Activated CD8-positive, alpha-beta T cell treated with anti-CD3 and anti-CD28 coated beads for 36 hours (primary cell): ENCODE results near the gene EID1. TPM values are rescaled to one million over a fixed set of nuclear protein-coding genes. Genes with fewer than 3 reads are reported as not detected.
"Not testable (repeated sequence)": the region's sequence is repeated elsewhere in the genome, so short reads cannot be mapped to it uniquely, and the experiment has no call there.

ENCODE experiments used
- ATAC-seq: fragments of 200-7000 bp; cut with Tn5 transposase; one replicate; pipeline ENCODE4 v1.10.0; 2021; ENCODE audit warnings: mild to moderate bottlenecking, moderate library complexity
- CTCF ChIA-PET: fragments of 350-600 bp; sonication (Branson Sonifier 250); formaldehyde crosslinking; loops from one replicate; lab custom pipeline; 2021; ENCODE audit warnings: antibody characterized with exemption; lab: Charles Lee
- POLR2A ChIA-PET: fragments of 350-600 bp; sonication (Branson Sonifier 250); formaldehyde crosslinking; loops from one replicate; lab custom pipeline; 2021; ENCODE audit warnings: antibody characterized with exemption; lab: Charles Lee
- DNase-seq: peaks from one replicate; pipeline ENCODE4 v3.0.0-alpha.2; 2020
- H3K27ac Mint-ChIP-seq: one replicate; pipeline ENCODE4 v1.8.0; 2021; ENCODE audit warnings: mild to moderate bottlenecking, mixed read lengths
- H3K27me3 Mint-ChIP-seq: one replicate; pipeline ENCODE4 v1.8.0; 2021; ENCODE audit warnings: mixed read lengths
- H3K36me3 Mint-ChIP-seq: one replicate; pipeline ENCODE4 v1.8.0; 2021; ENCODE audit warnings: low read depth, mixed read lengths
- H3K4me1 Mint-ChIP-seq: one replicate; pipeline ENCODE4 v1.8.0; 2021; ENCODE audit warnings: low read depth, mixed read lengths
- H3K4me3 Mint-ChIP-seq: one replicate; pipeline ENCODE4 v1.8.0; 2021; ENCODE audit warnings: mild to moderate bottlenecking, moderate library complexity, mixed read lengths
- H3K9me3 Mint-ChIP-seq: one replicate; pipeline ENCODE4 v1.8.0; 2021; ENCODE audit warnings: mixed read lengths
- intact Hi-C: fragments of 100-400 bp; cut with micrococcal nuclease; formaldehyde crosslinking; loops from one replicate; pipeline ENCODE4 v1.10.0; 2022
- total RNA-seq, 2 experiments: library from RNA; stranded (reverse); gene quantifications; one replicate each; pipeline ENCODE4 v1.2.3, GENCODE V29; 2021
- TF ChIP-seq, protein P1 (sequence below): fragments of 200-600 bp; IDR thresholded peaks from one replicate; pipeline ENCODE4 v1.8.0; 2022; ENCODE audit warnings: antibody characterized with exemption, mild to moderate bottlenecking

The EID1 gene
- total RNA-seq, 2 experiments from 2014 or later: 78.3 to 80.5 TPM

DNA sequence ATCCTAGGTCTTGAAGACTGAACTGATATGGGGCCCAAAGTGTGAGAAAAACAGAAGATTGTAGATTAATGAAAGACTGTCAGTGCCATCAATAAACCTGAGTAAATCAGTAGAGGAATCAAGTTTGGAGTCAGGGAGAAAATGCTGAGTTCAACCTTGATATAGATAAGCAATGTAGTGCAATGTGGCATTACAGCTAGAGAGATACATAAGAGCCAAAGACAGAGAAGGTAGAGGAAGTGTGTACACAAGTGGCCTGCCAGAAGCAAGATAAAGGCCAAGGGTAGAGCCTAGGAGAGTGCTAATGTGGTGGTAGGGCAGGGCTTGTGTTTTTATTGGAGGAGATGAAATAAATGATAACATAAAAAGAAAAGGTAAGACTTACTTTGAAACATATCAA is 26.0 kb upstream of the EID1 start:
- H3K27ac Mint-ChIP-seq: no peak overlapping the region
- POLR2A ChIA-PET: no interaction called here
- H3K36me3 Mint-ChIP-seq: no peaks in the 10 kb centered on the region
- CTCF ChIA-PET: no interaction called here
- no peak for ATAC-seq
- no peak for DNase-seq
- intact Hi-C loops: no loop called here
- H3K27me3 Mint-ChIP-seq: peaks cover 8% of the 10 kb centered on the region
- TF ChIP-seq, protein P1, sequence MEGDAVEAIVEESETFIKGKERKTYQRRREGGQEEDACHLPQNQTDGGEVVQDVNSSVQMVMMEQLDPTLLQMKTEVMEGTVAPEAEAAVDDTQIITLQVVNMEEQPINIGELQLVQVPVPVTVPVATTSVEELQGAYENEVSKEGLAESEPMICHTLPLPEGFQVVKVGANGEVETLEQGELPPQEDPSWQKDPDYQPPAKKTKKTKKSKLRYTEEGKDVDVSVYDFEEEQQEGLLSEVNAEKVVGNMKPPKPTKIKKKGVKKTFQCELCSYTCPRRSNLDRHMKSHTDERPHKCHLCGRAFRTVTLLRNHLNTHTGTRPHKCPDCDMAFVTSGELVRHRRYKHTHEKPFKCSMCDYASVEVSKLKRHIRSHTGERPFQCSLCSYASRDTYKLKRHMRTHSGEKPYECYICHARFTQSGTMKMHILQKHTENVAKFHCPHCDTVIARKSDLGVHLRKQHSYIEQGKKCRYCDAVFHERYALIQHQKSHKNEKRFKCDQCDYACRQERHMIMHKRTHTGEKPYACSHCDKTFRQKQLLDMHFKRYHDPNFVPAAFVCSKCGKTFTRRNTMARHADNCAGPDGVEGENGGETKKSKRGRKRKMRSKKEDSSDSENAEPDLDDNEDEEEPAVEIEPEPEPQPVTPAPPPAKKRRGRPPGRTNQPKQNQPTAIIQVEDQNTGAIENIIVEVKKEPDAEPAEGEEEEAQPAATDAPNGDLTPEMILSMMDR: no peak
- H3K9me3 Mint-ChIP-seq: peaks cover 2% of the 10 kb centered on the region
- H3K4me1 Mint-ChIP-seq: no peaks in the 10 kb centered on the region
- H3K4me3 Mint-ChIP-seq: no peak overlapping the region

DNA sequence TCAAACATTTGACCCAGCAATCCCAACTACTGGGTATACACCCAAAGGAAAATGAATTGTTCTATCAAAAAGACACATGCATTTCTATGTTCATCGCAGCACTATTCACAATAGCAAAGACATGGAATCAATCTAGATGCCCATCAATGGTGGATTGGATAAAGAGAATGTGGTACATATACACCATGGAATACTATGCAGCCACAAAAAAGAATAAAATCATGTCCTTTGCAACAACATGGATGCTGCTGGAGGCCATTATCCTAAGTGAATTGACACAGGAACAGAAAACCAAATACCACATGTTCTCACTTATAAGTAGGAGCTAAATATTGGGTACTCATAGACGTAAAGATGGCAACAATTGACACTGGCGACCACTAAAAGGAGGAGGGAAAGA is 23.5 kb upstream of the EID1 start:
- intact Hi-C loops, CTCF ChIA-PET, POLR2A ChIA-PET: not testable (repeated sequence)

DNA sequence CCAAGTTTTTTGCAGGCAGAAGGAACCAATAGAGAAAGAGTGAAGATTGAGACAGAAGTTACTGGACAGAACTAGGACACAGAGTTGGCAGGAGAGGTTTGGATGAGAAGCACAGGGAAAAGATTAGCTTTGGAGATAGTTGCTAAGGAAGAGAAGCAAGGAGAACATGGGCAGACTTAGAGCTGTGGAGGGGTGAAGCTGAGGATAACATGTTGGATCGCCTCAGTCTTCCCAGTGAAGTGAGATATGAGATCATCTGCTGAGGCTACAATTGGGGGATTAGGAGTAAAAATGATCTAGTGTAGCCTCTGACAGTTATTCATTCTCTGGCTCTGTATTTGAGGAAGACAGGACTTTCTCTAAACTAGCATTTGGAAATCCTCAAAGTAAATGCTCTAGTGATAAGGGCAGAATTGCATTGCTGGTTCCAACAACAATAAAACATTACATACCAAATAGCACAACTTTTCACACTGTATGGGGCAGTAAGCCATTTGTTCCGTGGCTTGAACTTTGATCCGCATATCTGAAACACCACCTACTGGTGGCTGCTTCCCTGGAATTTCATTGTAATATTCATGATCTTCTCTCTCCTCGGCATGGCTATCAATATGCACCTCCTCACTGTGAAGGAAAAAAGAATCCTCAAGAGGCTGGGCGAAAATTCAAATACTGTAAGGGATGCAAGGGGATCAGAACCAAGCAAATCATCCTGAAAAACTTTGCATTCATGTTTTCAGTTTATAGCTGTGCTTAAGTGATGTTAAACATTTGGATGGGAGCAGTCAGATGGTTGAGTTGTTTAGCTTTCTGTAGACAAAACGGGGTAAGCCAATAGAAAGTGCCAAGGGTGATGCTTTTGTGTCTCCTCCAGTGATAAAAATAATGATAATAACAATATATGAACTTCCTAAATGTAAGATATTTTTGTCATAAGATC is 22.2 kb upstream of the EID1 start:
- H3K4me1 Mint-ChIP-seq: no peaks in the 10 kb centered on the region
- intact Hi-C loops: no loop called here
- no peak overlapping the region for H3K4me3 Mint-ChIP-seq
- peaks cover 7% of the 10 kb centered on the region for H3K27me3 Mint-ChIP-seq
- TF ChIP-seq, protein P1: no peak
- ChIA-PET POLR2A (no interaction called here), CTCF (no interaction called here)
- DNase-seq (no peak), ATAC-seq (no peak)
- peaks cover 2% of the 10 kb centered on the region for H3K9me3 Mint-ChIP-seq
- H3K27ac Mint-ChIP-seq: no peak overlapping the region
- no peaks in the 10 kb centered on the region for H3K36me3 Mint-ChIP-seq

More for the DNA sequence above, 23.5 kb upstream of the EID1 start:
- not testable (repeated sequence) for DNase-seq, H3K4me3 Mint-ChIP-seq, H3K9me3 Mint-ChIP-seq, H3K27ac Mint-ChIP-seq, H3K4me1 Mint-ChIP-seq, ATAC-seq, H3K27me3 Mint-ChIP-seq, H3K36me3 Mint-ChIP-seq

DNA sequence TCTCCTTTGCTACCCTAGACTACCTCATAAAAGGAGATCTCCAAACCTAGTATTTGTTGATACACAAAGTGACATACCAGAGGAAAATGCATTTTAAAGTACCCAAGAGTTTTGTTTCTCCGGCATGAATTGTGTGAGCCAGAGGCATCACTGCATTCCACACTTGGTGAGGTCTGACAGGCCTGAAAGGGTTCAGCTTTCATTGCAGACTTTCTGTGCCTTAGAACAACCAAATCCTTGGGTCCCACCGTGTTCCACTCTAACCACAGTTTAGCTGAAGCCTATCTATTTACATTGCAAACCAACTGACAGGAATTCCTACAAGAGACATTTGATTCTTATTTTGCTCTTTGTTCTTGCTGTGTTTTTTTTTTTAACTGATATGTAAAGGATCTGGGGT is 21.0 kb upstream of the EID1 start:
- POLR2A ChIA-PET: interaction anchor here (0.6 kb wide), 2 partner anchors 582 to 1465 kb away, joined by 3 to 4 read pairs; no protein-coding TSS in a partner anchor
- intact Hi-C loops: no loop called here
- no peak overlapping the region for H3K4me3 Mint-ChIP-seq
- peaks cover 7% of the 10 kb centered on the region for H3K27me3 Mint-ChIP-seq
- no peaks in the 10 kb centered on the region for H3K36me3 Mint-ChIP-seq
- TF ChIP-seq, protein P1: no peak
- DNase-seq (no peak), ATAC-seq (no peak)
- CTCF ChIA-PET: no interaction called here
- H3K4me1 Mint-ChIP-seq: peaks cover 2% of the 10 kb centered on the region
- peaks cover 2% of the 10 kb centered on the region for H3K9me3 Mint-ChIP-seq
- no peak overlapping the region for H3K27ac Mint-ChIP-seq

DNA sequence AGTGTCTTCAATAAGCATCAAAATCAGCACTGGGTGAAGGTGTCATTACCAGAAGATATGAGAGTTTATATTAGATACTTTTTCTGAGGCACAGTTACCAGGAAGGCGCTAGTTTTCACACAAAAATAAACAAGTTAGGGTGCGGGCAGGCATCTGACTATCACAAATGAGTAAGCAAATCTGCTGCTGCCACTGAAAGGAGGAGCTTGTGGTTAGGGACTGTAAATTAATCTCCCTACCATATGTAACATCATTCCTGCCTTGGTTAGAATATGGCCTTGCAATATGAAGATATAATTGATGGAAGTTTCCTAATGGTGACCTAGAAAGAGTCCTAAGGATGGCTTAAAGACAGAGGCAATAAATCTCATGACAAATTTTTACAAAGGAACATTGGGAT is 19.5 kb upstream of the EID1 start:
- Mint-ChIP-seq H3K27ac (no peak overlapping the region), H3K36me3 (no peaks in the 10 kb centered on the region), H3K4me1 (peaks cover 6% of the 10 kb centered on the region), H3K9me3 (peaks cover 2% of the 10 kb centered on the region), H3K27me3 (peaks cover 7% of the 10 kb centered on the region), H3K4me3 (no peak overlapping the region)
- POLR2A ChIA-PET: interaction anchor here (0.7 kb wide), 1 partner anchor 24 kb away, joined by 3 read pairs; no protein-coding TSS in a partner anchor
- intact Hi-C loops: no loop called here
- TF ChIP-seq, protein P1: no peak
- CTCF ChIA-PET: interaction anchor here (1.3 kb wide), 1 partner anchor 288 kb away, joined by 4 read pairs; no protein-coding TSS in a partner anchor
- DNase-seq: no peak
- ATAC-seq: no peak
